SH-SY5Y (cell line): ENCODE results near the gene TRIM72.

Experiments used
- GATA2 ChIP-seq: IDR thresholded peaks from 2 replicates; pipeline ENCODE4 v1.6.1; 2011; ENCODE audit warnings: mild to moderate bottlenecking, low read depth, low read length
- GATA3 ChIP-seq: IDR thresholded peaks from 2 replicates; pipeline ENCODE4 v1.6.1; 2011; ENCODE audit warnings: low read depth, mild to moderate bottlenecking, low read length, moderate library complexity

TRIM72 gene

DNA sequence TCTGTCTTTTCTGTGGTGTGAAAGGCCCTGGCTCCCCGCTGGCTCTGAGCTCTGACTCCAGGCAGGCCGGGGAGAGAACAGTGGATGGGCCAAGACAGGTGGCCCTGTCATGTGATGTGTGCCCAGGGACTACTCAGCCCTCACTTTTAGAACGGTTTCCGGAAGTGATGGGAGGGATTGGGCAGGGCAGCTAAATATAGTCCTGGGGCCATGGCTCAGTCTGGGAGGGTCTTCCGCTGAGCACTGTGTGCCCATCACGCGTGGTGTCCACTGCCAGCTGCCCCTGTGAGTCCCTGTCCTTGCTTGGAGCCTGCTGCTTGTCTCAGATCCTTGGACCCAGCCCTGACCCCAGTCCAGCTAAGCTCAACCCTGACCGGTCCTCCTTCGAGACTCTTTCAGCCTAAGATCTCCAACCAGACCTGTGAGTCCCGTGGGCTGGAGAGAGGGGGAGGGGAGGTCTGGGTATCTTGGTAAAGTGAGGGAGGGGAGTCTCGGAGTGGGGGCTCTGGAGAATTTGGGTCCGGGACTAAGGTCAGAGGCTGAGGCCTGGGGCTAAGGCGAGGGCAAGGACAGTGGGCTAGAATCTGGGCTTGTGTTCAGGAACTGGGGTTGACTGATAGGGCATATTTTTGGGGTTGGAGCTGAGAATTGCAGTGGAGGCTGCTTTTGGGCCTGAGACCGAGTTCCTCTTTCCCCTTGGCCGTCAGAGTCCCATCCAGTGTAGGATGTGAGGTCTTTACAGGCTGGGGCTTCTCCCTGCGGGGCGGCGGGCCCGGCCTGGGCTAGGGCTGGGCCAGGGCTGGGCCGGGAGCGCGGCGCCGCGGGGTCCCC lies at the start of gene TRIM72:
Gene TRIM72, plus strand, starts transcription at position 243 of the 831 bp plus-strand sequence. CDS start 620 bp downstream, outside the sequence.
- TF ChIP-seq GATA2 (no peak), GATA3 (no peak)

DNA sequence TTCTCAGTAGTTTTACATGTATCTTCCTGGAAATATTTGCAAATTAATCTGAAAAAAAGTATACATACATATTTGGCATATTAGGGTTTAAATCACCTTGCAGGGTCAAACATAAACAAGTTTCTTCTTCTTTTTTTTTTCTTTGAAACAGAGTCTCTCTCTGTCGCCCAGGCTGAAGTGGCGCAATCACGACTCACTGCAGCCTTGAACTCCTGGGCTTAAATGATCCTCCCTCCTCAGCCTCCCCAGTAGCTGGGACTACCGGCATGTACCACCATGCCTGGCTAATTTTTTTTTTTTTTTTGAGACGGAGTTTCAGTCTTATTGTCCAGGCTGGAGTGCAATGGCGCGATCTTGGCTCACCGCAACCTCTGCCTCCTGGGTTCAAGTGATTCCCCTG lies 46.6 kb upstream of the TRIM72 start:
- TF ChIP-seq GATA3, result no peak
- TF ChIP-seq GATA2, result no peak

- TF ChIP-seq GATA3 (no peak), GATA2 (no peak)
These were observed 45.1 kb upstream of the TRIM72 start for GRCh38 chr16:31168848-31169247.

GRCh38 chr16:31177136-31177535 lies 36.8 kb upstream of the TRIM72 start:
- no peak for TF ChIP-seq GATA3
- no peak for TF ChIP-seq GATA2

DNA sequence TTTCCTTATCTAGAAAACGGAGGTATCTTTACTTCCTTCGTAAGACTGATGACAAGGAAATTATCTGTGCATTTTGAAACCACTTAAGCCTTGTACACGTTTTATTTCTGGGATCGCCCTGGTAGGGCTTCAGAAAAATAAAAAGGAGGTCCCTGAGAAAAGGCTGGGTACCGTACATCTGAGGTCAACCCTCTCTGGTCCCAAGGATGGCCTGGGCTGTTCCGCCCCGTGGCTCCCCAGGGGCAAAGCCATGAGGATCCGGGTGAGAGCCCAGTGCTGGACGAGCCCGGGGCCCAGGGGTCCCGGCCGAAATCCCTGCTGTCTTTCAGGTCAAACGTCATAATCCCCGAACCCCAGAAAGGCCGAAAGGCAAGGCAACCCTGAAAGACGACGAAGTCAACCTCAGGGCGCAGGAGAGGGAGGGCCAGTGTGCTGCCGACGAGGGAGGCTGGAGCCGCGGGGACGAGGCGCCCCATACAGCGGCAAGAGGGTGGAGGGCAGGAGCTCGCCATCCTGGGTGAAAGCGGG lies 34.6 kb upstream of the TRIM72 start:
- TF ChIP-seq GATA2, result no peak
- TF ChIP-seq GATA3, result no peak

GRCh38 chr16:31179747-31180459 lies 34.0 kb upstream of the TRIM72 start, which contains the start of gene FUS:
TSS of gene FUS (plus strand) at chr16:31180139. CDS start at chr16:31180215, 76 bp downstream.
- TF ChIP-seq GATA2 (no peak), GATA3 (no peak)

DNA sequence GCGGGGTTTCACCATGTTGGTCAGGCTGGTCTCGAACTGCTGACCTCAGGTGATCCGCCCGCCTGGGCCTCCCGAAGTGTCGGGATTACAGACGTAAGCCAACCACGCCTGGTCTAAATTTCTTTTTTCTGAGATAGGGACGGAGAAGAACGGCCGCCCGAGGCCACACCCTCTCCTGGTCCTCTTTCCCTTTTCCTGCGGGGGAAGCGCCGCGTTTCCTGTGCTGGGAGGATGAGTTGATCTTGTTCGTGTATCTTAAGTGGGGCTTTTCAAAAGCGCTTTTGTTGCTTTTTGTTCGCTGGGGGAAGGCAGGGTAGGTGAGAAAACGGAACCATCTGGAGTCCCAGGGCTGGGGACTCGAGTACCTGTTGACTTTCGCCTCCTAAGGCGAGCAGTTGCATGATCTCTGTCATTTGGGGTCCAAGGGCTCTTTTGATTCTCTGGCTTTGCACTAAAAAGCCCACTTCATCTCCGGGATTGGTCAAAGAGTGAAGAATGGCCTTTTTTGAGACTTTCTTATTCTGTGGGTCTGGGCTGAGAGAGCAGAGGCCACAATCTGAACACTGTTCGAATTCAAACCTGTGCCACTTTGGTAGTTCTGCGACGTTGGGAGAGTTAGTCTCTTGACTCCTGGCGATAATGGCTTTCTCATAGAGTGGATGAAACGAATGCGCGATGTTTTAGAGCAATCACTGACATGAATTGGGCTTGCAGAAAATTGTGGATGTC lies 32.7 kb upstream of the TRIM72 start:
- TF ChIP-seq GATA3 (no peak), GATA2 (no peak)

DNA sequence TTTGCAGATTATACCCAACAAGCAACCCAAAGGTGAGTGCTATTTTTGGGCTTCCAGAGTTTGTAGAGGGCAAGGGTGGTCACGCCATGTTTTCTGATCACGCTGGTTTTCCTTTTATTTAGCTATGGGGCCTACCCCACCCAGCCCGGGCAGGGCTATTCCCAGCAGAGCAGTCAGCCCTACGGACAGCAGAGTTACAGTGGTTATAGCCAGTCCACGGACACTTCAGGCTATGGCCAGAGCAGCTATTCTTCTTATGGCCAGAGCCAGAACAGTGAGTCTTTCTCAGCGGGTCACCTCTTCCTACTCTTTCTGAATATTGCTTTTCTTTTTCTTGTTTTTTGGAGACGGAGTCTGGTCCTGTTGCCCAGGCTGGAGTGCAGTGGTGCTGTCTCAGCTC lies 31.5 kb upstream of the TRIM72 start:
- TF ChIP-seq GATA2, result no peak
- no peak for TF ChIP-seq GATA3

GRCh38 chr16:31183432-31184428 lies 30.2 kb upstream of the TRIM72 start:
- TF ChIP-seq GATA3 (no peak), GATA2 (no peak)

GRCh38 chr16:31184888-31185287 lies 29.0 kb upstream of the TRIM72 start:
- TF ChIP-seq GATA2 (no peak), GATA3 (no peak)

GRCh38 chr16:31185339-31185738 lies 28.6 kb upstream of the TRIM72 start:
- no peak for TF ChIP-seq GATA2
- no peak for TF ChIP-seq GATA3

- TF ChIP-seq GATA3, result no peak
- no peak for TF ChIP-seq GATA2
These were observed 27.7 kb upstream of the TRIM72 start for GRCh38 chr16:31186176-31186575.
